ENCODE results near the gene ARMC9. TPM values are rescaled to one million over a fixed set of nuclear protein-coding genes. Genes with fewer than 3 reads are reported as not detected.

Gene ARMC9
- total and polyA plus RNA-seq, 2 of the 13 experiments (the other 11 are each of a cell fraction or from before 2014, with no cell fraction given), result 9.1 to 12.8 TPM

DNA sequence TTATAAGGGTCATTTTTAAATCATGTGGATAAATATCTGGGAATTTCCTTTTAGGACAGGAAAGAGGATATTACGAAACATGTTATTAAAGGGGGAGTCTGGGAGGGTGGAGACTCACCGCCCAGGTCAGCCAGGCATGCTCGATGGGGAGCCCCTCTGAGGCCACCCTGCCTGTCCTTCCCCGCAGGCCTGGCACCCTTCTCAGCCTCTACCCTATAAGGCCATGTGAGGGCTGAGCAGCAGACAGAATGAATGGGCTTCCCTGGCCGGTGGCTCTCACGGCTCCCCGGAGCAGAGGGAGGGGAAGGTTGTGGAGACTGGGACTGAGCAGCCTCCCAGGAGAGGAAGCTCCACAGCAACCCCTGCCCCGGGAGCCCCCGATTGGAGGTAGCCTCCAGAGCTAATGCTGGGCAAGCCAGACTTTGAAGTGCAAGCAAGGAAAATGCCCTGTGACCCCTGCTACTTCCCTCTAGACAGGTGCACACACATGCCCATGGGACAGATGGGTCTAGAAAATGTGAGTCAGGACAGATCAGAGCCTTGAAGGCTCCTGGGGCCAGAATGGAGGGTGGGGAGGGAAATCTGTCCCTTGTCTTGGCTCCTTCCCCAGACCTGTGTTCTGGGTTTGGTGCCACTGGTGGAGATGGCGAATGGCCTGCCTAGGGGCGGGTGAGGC is 13.2 kb upstream of the ARMC9 start:
- WGBS (ENCODE audit: low lambda C conversion rate), result 42% methylated on average over 6 of the region's 11 CpGs
- TF ChIP-seq BORCS8-MEF2B (CRISPR knock-in tag; IDR thresholded peaks at IDR 0.05) (0 out of 2 replicates have a peak, but pooled peaks have one; percentile 28), KDM5B (CRISPR knock-in tag; IDR thresholded peaks at IDR 0.05; ENCODE audit: borderline replicate concordance) (peak; percentile 35; the same call in 1 of the 2 replicates), RBM22 (optimal IDR thresholded peaks at IDR 0.05; ENCODE audit: low read length) (no peak), WIZ (CRISPR knock-in tag; IDR thresholded peaks at IDR 0.05) (0 out of 2 replicates have a peak, but pooled peaks have one; percentile 6), ARID2 (CRISPR knock-in tag; IDR thresholded peaks at IDR 0.05; ENCODE audit: borderline replicate concordance) (0 out of 2 replicates have a peak, but pooled peaks have one; percentile 40), ZNF564 (CRISPR knock-in tag; IDR thresholded peaks at IDR 0.05) (no peak), SSRP1 (CRISPR knock-in tag; IDR thresholded peaks at IDR 0.05) (no peak), ZNF530 (CRISPR knock-in tag; IDR thresholded peaks at IDR 0.05; ENCODE audit: low read depth) (no peak), SAP130 (CRISPR knock-in tag; IDR thresholded peaks at IDR 0.05; ENCODE audit: low read depth) (0 out of 2 replicates have a peak, but pooled peaks have one; percentile 26), CEBPB (IDR thresholded peaks at IDR 0.05; ENCODE audit: borderline replicate concordance, low read depth, low read length) (peak; percentile 59), ZNF33B (CRISPR knock-in tag; IDR thresholded peaks at IDR 0.05) (0 out of 2 replicates have a peak, but pooled peaks have one; percentile 47)
- TF ChIP-seq, protein P1, sequence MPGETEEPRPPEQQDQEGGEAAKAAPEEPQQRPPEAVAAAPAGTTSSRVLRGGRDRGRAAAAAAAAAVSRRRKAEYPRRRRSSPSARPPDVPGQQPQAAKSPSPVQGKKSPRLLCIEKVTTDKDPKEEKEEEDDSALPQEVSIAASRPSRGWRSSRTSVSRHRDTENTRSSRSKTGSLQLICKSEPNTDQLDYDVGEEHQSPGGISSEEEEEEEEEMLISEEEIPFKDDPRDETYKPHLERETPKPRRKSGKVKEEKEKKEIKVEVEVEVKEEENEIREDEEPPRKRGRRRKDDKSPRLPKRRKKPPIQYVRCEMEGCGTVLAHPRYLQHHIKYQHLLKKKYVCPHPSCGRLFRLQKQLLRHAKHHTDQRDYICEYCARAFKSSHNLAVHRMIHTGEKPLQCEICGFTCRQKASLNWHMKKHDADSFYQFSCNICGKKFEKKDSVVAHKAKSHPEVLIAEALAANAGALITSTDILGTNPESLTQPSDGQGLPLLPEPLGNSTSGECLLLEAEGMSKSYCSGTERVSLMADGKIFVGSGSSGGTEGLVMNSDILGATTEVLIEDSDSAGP (CRISPR knock-in tag; IDR thresholded peaks at IDR 0.05; ENCODE audit: borderline replicate concordance), result 0 out of 2 replicates have a peak, but pooled peaks have one; percentile 35
- TF ChIP-seq, protein P2, sequence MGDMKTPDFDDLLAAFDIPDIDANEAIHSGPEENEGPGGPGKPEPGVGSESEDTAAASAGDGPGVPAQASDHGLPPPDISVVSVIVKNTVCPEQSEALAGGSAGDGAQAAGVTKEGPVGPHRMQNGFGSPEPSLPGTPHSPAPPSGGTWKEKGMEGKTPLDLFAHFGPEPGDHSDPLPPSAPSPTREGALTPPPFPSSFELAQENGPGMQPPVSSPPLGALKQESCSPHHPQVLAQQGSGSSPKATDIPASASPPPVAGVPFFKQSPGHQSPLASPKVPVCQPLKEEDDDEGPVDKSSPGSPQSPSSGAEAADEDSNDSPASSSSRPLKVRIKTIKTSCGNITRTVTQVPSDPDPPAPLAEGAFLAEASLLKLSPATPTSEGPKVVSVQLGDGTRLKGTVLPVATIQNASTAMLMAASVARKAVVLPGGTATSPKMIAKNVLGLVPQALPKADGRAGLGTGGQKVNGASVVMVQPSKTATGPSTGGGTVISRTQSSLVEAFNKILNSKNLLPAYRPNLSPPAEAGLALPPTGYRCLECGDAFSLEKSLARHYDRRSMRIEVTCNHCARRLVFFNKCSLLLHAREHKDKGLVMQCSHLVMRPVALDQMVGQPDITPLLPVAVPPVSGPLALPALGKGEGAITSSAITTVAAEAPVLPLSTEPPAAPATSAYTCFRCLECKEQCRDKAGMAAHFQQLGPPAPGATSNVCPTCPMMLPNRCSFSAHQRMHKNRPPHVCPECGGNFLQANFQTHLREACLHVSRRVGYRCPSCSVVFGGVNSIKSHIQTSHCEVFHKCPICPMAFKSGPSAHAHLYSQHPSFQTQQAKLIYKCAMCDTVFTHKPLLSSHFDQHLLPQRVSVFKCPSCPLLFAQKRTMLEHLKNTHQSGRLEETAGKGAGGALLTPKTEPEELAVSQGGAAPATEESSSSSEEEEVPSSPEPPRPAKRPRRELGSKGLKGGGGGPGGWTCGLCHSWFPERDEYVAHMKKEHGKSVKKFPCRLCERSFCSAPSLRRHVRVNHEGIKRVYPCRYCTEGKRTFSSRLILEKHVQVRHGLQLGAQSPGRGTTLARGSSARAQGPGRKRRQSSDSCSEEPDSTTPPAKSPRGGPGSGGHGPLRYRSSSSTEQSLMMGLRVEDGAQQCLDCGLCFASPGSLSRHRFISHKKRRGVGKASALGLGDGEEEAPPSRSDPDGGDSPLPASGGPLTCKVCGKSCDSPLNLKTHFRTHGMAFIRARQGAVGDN (CRISPR knock-in tag; IDR thresholded peaks at IDR 0.05), result peak; percentile 58; the same call in 1 of the 2 replicates
- TF ChIP-seq, protein P3, sequence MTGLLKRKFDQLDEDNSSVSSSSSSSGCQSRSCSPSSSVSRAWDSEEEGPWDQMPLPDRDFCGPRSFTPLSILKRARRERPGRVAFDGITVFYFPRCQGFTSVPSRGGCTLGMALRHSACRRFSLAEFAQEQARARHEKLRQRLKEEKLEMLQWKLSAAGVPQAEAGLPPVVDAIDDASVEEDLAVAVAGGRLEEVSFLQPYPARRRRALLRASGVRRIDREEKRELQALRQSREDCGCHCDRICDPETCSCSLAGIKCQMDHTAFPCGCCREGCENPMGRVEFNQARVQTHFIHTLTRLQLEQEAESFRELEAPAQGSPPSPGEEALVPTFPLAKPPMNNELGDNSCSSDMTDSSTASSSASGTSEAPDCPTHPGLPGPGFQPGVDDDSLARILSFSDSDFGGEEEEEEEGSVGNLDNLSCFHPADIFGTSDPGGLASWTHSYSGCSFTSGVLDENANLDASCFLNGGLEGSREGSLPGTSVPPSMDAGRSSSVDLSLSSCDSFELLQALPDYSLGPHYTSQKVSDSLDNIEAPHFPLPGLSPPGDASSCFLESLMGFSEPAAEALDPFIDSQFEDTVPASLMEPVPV (CRISPR knock-in tag; IDR thresholded peaks at IDR 0.05), result peak; percentile 65; the same call in 1 of the 2 replicates
- TF ChIP-seq, protein P4, sequence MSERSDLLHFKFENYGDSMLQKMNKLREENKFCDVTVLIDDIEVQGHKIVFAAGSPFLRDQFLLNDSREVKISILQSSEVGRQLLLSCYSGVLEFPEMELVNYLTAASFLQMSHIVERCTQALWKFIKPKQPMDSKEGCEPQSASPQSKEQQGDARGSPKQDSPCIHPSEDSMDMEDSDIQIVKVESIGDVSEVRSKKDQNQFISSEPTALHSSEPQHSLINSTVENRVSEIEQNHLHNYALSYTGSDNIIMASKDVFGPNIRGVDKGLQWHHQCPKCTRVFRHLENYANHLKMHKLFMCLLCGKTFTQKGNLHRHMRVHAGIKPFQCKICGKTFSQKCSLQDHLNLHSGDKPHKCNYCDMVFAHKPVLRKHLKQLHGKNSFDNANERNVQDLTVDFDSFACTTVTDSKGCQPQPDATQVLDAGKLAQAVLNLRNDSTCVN (CRISPR knock-in tag; IDR thresholded peaks at IDR 0.05; ENCODE audit: borderline replicate concordance), result 0 out of 2 replicates have a peak, but pooled peaks have one; percentile 9

More for the DNA sequence above, 13.2 kb upstream of the ARMC9 start:
- in situ Hi-C loops (cut with HindIII; ENCODE audit: extremely low pct_ligation_motif_present, low pct_unique_long_range_greater_than_20kb), result no loop called here
- H3K9ac ChIP-seq (ENCODE audit: insufficient read depth, low read depth, low read length), result no peak overlapping the region
- peak overlapping the region; percentile 10 for H2AFZ ChIP-seq (ENCODE audit: low read length)
- H3K4me1 ChIP-seq (ENCODE audit: insufficient read depth, low read length), result peaks cover 69% of the 10 kb centered on the region
- intact Hi-C loops (cut with micrococcal nuclease; ENCODE audit: unreplicated experiment), result no loop called here
- no peak for FAIRE-seq
- H3K36me3 ChIP-seq (replicated peaks in 1 of 2; ENCODE audit: control insufficient read depth in 1 of 2, insufficient read depth in 2 of 2, low read length in 2 of 2), result no peaks in the 10 kb centered on the region
- BruUV-seq (replicated peaks), result no TSS peak
- H3K4me2 ChIP-seq (ENCODE audit: low read depth, low read length), result peak overlapping the region; percentile 68
- H3K27ac ChIP-seq (ENCODE audit: extremely low read length, insufficient read depth, low read length), result no peak overlapping the region
- CTCF ChIA-PET (ENCODE audit: low intra/inter-chr PET ratio, low total read pairs), result no interaction called here
- ATAC-seq, result peak; percentile 8
- no peak for DNase-seq (ENCODE audit: low spot score)
- H3K9me3 ChIP-seq (ENCODE audit: low read length), result no peaks in the 10 kb centered on the region
- H4K20me1 ChIP-seq (ENCODE audit: insufficient read depth, low read length), result no peaks in the 10 kb centered on the region
- POLR2A ChIA-PET, result no interaction called here
- H3K4me3 ChIP-seq (replicated peaks in 1 of 3; ENCODE audit: insufficient read depth in 1 of 3, low read depth in 2 of 3, low read length in 3 of 3), result peak overlapping the region in 1 of 3 experiments; percentile 47; a peak in 1 of 6 replicates
- H3K79me2 ChIP-seq (ENCODE audit: insufficient read depth, low read length), result no peaks in the 10 kb centered on the region
- peaks cover 0 to 1% of the 10 kb centered on the region in 2 experiments; a peak in 2 of 5 replicates for H3K27me3 ChIP-seq (ENCODE audit: control insufficient read depth in 1 of 2, insufficient read depth in 2 of 2, low read length in 2 of 2)

Data from HepG2 (cell line).